ENCODE measurements around the gene PCP2.

PCP2 gene

GRCh38 chr19:7636691-7637373 is 3.3 kb upstream of the PCP2 start, which contains the start of gene STXBP2:
Gene STXBP2 (plus strand): TSS chr19:7637110. CDS start chr19:7637150, 40 bp downstream.
- Histone ChIP-seq H3K4me1 (no peaks in the 10 kb centered on the region), H3K27me3 (peaks cover 44% of the 10 kb centered on the region), H3K36me3 (no peaks in the 10 kb centered on the region; the same call in 1 of the 2 replicates), H3K9me3 (no peaks in the 10 kb centered on the region), H3K4me3 (ENCODE audit: low read depth, low read length) (no peak within 1 kb of the TSS)
- no peak for DNase-seq
- TF ChIP-seq CTCF (IDR thresholded peaks at IDR 0.05; ENCODE audit: low read depth, low read length), result no peak

DNA sequence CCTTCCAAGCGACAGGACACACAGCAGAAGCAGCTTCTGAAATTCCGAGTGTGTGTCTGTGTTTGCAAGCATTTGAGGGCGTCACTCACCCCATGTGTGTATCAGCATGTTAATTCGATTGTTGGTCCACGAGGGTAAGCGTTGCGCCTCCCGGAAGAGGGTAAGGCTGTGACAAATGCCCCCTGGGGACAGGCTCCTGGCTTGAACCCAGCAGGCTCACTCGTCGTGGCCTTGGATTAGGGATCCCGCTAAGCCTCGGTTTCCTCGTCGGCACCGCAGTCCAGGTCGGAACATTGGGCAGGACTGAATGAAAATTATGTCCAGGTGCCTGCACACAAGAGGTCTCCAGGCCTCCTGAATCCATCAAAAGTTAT is 2.8 kb upstream of the PCP2 start:
- no peak for TF ChIP-seq CTCF (IDR thresholded peaks at IDR 0.05; ENCODE audit: low read depth, low read length)
- no peak overlapping the region for H3K4me3 ChIP-seq (ENCODE audit: low read depth, low read length)
- peaks cover 44% of the 10 kb centered on the region for H3K27me3 ChIP-seq
- H3K9me3 ChIP-seq, result no peaks in the 10 kb centered on the region
- no peaks in the 10 kb centered on the region; the same call in 1 of the 2 replicates for H3K36me3 ChIP-seq
- DNase-seq, result no peak
- no peaks in the 10 kb centered on the region for H3K4me1 ChIP-seq

- no peak for DNase-seq
- Histone ChIP-seq H3K4me3 (ENCODE audit: low read depth, low read length) (no peak overlapping the region), H3K4me1 (no peaks in the 10 kb centered on the region), H3K27me3 (peaks cover 44% of the 10 kb centered on the region), H3K36me3 (no peaks in the 10 kb centered on the region; the same call in 1 of the 2 replicates), H3K9me3 (no peaks in the 10 kb centered on the region)
- TF ChIP-seq CTCF (IDR thresholded peaks at IDR 0.05; ENCODE audit: low read depth, low read length), result no peak
These were observed 2.2 kb upstream of the PCP2 start for GRCh38 chr19:7635670-7636069.

DNA sequence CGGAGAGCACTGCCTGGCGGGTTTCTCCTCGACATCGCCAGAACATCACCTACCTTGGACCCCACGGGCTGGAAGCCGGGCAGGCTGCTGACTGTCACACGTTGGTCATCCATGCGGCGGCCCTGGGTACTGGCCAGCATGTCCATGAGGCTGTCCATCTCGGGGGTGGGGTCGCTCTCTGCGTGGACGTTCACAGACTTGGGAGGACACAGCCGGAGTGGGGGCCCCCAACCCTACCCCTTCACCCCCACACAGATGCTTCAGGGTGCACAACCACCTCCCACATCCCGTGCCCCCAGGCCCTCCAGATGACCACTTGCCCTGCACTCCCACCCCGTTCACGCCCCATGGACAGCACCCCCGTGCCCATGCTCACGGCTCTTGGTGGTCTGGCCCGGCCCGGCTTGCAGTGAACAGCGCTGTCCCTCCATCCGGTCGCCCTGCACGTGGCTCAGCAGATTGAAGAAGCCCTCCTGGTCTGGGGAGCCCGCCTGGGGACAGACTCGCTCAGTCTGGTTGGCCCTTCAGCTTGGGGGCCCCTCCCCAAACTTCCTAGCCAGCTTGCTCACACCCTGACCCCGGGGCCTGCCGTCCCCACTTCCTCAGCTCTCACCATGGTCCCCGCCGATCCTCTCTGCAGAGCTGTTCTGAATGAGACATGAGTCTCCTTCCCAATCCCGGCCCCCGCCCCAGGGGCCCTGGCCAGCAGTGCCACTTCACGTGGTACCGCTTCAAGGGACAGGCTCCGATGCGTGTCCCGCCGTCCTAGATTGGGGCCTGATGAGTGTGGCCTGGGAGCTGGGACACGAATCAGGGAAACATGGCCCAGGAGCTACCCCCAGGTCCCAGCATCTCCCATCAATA is 947 bp downstream of the PCP2 start:
- H3K27me3 ChIP-seq, result peaks cover 32% of the 10 kb centered on the region

DNA sequence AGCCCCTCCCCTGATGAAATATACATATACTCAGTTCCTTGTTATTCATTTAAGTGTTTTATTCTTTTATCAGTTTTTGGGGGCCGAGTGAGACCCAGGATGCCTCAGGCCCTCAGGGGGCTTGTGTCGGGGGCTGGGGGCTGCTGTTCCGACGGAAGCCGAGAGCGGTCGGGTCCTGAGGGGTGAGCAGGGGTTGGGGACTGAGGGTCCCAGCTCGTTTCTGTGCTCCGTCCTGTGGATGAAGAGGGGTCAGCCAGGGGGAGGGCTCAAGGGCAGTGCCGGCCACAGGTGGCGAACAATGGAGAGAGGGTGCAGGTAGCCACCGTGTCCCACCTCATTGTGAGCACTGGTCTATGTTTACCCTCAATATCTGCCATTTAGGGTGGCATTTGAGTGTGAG is 1.9 kb downstream of the PCP2 start:
- no peak for TF ChIP-seq CTCF (IDR thresholded peaks at IDR 0.05; ENCODE audit: low read depth, low read length)
- DNase-seq, result no peak
- Histone ChIP-seq H3K36me3 (peaks cover 7% of the 10 kb centered on the region), H3K4me1 (no peaks in the 10 kb centered on the region; the same call in 1 of the 2 replicates), H3K9me3 (no peaks in the 10 kb centered on the region), H3K27me3 (peaks cover 22% of the 10 kb centered on the region), H3K4me3 (ENCODE audit: low read depth, low read length) (no peak overlapping the region)

More for the DNA sequence above, 947 bp downstream of the PCP2 start:
- no peak for DNase-seq
- H3K9me3 ChIP-seq, result no peaks in the 10 kb centered on the region
- H3K36me3 ChIP-seq, result no peaks in the 10 kb centered on the region; the same call in 1 of the 2 replicates
- H3K4me1 ChIP-seq, result no peaks in the 10 kb centered on the region; the same call in 1 of the 2 replicates
- no peak for TF ChIP-seq CTCF (IDR thresholded peaks at IDR 0.05; ENCODE audit: low read depth, low read length)
- no peak overlapping the region for H3K4me3 ChIP-seq (ENCODE audit: low read depth, low read length)

All from BE2C (cell line).